Neutrophil (primary cell): ENCODE results near the gene FUT2.
"Not testable (repeated sequence)": the region's sequence is repeated elsewhere in the genome, so short reads cannot be mapped to it uniquely, and the experiment has no call there.

Experiments
- H3K27ac ChIP-seq: fragments of 200-600 bp; sonication (generic); 2 replicates; pipeline ENCODE4 v1.5.1; 2016; ENCODE audit warnings: mild to moderate bottlenecking, moderate library complexity
- H3K27me3 ChIP-seq: fragments of 200-600 bp; sonication (generic); 2 replicates; pipeline ENCODE4 v1.6.0; 2016; ENCODE audit warnings: mild to moderate bottlenecking
- H3K36me3 ChIP-seq: fragments of 200-600 bp; sonication (generic); 2 replicates; pipeline ENCODE4 v1.5.1; 2017
- H3K4me1 ChIP-seq, 2 experiments: fragments of 200-600 bp in 1 of 2; sonication (generic) in 1 of 2; 1 replicate in 1 of 2; 2 replicates in 1 of 2; pipeline versions ENCODE4 v1.5.1 to v1.6.1; 2013 to 2016; ENCODE audit warnings: low read depth in 1 of 2, low read length in 1 of 2, mild to moderate bottlenecking in 1 of 2, moderate library complexity in 1 of 2; ENCODE audit not compliant: control insufficient read depth in 1 of 2, insufficient read depth in 1 of 2
- H3K4me3 ChIP-seq, 2 experiments: fragments of 200-600 bp in 1 of 2; sonication (generic) in 1 of 2; 1 replicate in 1 of 2; 2 replicates in 1 of 2; pipeline ENCODE4 v1.5.1; 2013 to 2016; ENCODE audit warnings: low read depth in 1 of 2, low read length in 1 of 2, mild to moderate bottlenecking in 1 of 2, moderate library complexity in 1 of 2
- H3K9me3 ChIP-seq: fragments of 200-600 bp; sonication (generic); 2 replicates; pipeline ENCODE4 v1.5.1; 2016
- TF ChIP-seq, protein P1 (sequence below): fragments of 200-600 bp; sonication (generic); IDR thresholded peaks from 2 replicates; pipeline ENCODE4 v1.5.1; 2016; ENCODE audit warnings: antibody characterized with exemption

FUT2 gene

DNA sequence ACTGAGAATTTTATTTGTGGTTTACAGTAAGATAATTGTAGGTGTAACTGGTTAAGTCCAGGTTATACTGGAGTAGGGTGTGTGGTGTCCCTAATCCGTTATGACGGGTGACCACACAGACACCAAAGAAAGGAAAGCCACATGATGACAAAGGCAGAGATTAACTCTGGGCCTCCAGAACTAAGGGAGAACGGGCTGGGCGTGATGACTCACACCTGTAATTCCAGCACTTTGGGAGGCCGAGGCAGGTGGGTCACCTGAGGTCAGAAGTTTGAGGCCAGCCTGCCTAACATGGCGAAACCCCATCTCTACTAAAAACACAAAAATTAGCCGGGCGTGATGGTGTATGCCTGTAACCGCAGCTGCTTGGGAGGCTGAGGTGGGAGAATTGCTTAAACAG is 10.2 kb upstream of the FUT2 start:
- TF ChIP-seq, protein P1, sequence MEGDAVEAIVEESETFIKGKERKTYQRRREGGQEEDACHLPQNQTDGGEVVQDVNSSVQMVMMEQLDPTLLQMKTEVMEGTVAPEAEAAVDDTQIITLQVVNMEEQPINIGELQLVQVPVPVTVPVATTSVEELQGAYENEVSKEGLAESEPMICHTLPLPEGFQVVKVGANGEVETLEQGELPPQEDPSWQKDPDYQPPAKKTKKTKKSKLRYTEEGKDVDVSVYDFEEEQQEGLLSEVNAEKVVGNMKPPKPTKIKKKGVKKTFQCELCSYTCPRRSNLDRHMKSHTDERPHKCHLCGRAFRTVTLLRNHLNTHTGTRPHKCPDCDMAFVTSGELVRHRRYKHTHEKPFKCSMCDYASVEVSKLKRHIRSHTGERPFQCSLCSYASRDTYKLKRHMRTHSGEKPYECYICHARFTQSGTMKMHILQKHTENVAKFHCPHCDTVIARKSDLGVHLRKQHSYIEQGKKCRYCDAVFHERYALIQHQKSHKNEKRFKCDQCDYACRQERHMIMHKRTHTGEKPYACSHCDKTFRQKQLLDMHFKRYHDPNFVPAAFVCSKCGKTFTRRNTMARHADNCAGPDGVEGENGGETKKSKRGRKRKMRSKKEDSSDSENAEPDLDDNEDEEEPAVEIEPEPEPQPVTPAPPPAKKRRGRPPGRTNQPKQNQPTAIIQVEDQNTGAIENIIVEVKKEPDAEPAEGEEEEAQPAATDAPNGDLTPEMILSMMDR: no peak
- H3K9me3 ChIP-seq: no peaks in the 10 kb centered on the region
- H3K4me1 ChIP-seq: no peaks in the 10 kb centered on the region
- H3K27ac ChIP-seq: no peak overlapping the region
- no peaks in the 10 kb centered on the region for H3K36me3 ChIP-seq
- H3K27me3 ChIP-seq: no peaks in the 10 kb centered on the region
- H3K4me3 ChIP-seq: no peak overlapping the region

GRCh38 chr19:48686088-48686487 is 9.7 kb upstream of the FUT2 start:
- Histone ChIP-seq H3K4me1 (no peaks in the 10 kb centered on the region), H3K4me3 (no peak overlapping the region), H3K9me3 (no peaks in the 10 kb centered on the region), H3K27me3 (no peaks in the 10 kb centered on the region), H3K27ac (no peak overlapping the region), H3K36me3 (no peaks in the 10 kb centered on the region)
- TF ChIP-seq, protein P1: no peak

GRCh38 chr19:48686637-48687036 is 9.1 kb upstream of the FUT2 start:
- not testable (repeated sequence) for H3K4me1 ChIP-seq, H3K4me3 ChIP-seq, H3K27ac ChIP-seq, H3K9me3 ChIP-seq, H3K36me3 ChIP-seq, H3K27me3 ChIP-seq

DNA sequence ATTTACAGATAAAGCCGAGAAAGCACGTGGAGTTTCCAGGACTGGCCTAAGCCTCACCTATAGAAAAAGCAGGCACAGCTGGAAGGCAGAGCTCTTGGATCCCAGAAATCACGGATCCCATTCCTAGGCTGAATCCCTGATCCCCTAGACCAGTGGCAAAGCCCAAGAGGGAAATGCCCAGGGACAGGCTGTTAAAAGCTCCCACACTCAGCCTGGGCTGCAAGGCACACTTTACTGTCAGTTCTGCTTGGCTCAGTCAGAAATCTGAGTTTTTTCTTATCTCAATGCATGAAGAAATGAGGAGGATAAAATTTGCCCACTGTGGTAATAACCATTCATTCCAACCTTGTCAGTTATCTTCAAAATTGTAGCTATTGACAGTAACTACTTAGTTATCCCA is 8.0 kb upstream of the FUT2 start:
- TF ChIP-seq, protein P1: no peak

DNA sequence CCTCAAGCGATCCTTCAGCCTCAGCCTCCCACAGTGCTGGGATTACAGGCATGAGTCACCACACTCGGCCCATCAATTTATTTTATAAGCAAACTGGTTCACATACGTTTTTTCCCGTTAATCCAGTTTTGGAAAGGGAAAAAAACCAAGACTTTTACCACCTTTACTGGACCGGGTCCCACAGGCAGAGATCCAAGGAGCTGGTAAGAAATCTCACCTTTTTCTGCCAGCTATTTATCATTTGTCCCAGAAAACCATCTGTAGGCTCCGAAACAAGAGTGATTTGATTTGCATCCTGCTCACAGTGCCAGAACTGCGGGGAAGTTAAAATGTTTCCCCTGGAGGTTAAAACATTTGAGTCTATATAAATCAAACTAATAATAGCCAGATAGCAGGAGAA is 6.3 kb upstream of the FUT2 start:
- Histone ChIP-seq H3K4me1 (no peaks in the 10 kb centered on the region), H3K4me3 (no peak overlapping the region), H3K9me3 (no peaks in the 10 kb centered on the region), H3K36me3 (no peaks in the 10 kb centered on the region), H3K27ac (no peak overlapping the region), H3K27me3 (peaks cover under 1% of the 10 kb centered on the region)
- TF ChIP-seq, protein P1: no peak

More for the DNA sequence above, 8.0 kb upstream of the FUT2 start:
- H3K27ac ChIP-seq: no peak overlapping the region
- no peak overlapping the region for H3K4me3 ChIP-seq
- no peaks in the 10 kb centered on the region for H3K36me3 ChIP-seq
- no peaks in the 10 kb centered on the region for H3K4me1 ChIP-seq
- H3K9me3 ChIP-seq: no peaks in the 10 kb centered on the region
- no peaks in the 10 kb centered on the region for H3K27me3 ChIP-seq

DNA sequence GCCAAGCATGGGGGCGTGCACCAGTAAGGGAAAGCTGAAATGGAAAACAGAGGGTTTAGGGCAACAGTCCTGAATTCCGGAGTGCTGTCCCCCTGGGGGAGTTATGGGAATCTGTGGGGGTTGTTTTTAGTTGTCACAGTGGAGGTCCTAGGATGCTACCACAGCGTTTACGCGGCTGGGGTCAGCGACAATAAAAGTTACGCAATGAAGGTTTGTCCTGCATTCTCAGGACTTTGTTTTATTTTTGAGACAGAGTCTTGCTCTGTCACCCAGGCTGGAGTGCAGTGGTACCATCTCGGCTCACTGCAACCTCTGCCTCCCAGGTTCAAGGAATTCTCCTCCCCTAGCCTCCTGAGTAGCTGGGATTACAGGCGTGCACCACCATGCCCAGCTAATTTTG is 2.1 kb upstream of the FUT2 start:
- not testable (repeated sequence) for H3K27ac ChIP-seq, H3K36me3 ChIP-seq, H3K9me3 ChIP-seq, H3K4me1 ChIP-seq, H3K4me3 ChIP-seq
- peaks cover 43% of the 10 kb centered on the region for H3K27me3 ChIP-seq
